GM12878 (cell line): Measurements from ENCODE around the gene GLRX2. TPM values are rescaled to one million over a fixed set of nuclear protein-coding genes. Genes with fewer than 3 reads are reported as not detected.

ENCODE experiments used
- BCLAF1 ChIP-seq: fragments of 450-650 bp; IDR thresholded peaks from 2 replicates; pipeline ENCODE4 v1.6.1; 2017; ENCODE audit warnings: antibody characterized with exemption, mild to moderate bottlenecking, moderate library complexity
- E2F4 ChIP-seq: IDR thresholded peaks from 2 replicates; pipeline ENCODE4 v1.6.1; 2012; ENCODE audit warnings: low read depth, low read length, improper control_type of control experiment
- HDGF ChIP-seq: fragments of 450-650 bp; IDR thresholded peaks from 2 replicates; pipeline ENCODE4 v1.6.1; 2016; ENCODE audit warnings: antibody characterized with exemption
- IKZF1 ChIP-seq: fragments of 450-650 bp; conservative IDR thresholded peaks from 2 replicates; pipeline ENCODE4 v1.6.1; 2017; ENCODE audit warnings: antibody characterized with exemption, mild to moderate bottlenecking
- NR2C2 ChIP-seq: IDR thresholded peaks from 2 replicates; pipeline ENCODE4 v1.6.1; 2011; ENCODE audit warnings: borderline replicate concordance, low read depth; ENCODE audit not compliant: control insufficient read depth, insufficient read length
- STAT1 ChIP-seq: fragments of 450-650 bp; conservative IDR thresholded peaks from 2 replicates; pipeline ENCODE4 v1.6.1; 2014; ENCODE audit warnings: antibody characterized with exemption, mild to moderate bottlenecking
- polyA plus RNA-seq, 11 experiments: library from polyadenylated mRNA; depleted of rRNA in 4 of 11; unstranded in 6 of 11; stranded (reverse) in 5 of 11; fragments of >200 nt; fragmentation: Nextera tagmentation in 4 of 11; fragmentation: Illumina TruSeq in 1 of 11; extraction: Ambion mirVana in 4 of 11; extraction: Trizol in 1 of 11; gene quantifications; 1 replicate in 1 of 11; 2 replicates in 10 of 11; pipeline versions ENCODE4 v1.2.1 to v1.2.3, GENCODE V29; 2011 to 2016; ENCODE audit warnings: inconsistent platforms in 2 of 11, missing spikeins in 2 of 11, low read depth in 1 of 11
- total RNA-seq, 4 experiments: library from RNA; depleted of rRNA in 3 of 4; stranded (reverse); fragments of >200 nt in 3 of 4; fragmentation: Illumina TruSeq in 1 of 4; extraction: Trizol in 1 of 4; gene quantifications; 2 replicates each; pipeline versions ENCODE4 v1.2.1 to v1.2.3, GENCODE V29; 2013 to 2021
- TF ChIP-seq, protein P1 (sequence below): fragments of 150-350 bp; IDR thresholded peaks from 2 replicates; pipeline ENCODE4 v1.6.1; 2016; ENCODE audit warnings: low read depth, low read length
- TF ChIP-seq, protein P2 (sequence below): IDR thresholded peaks from 2 replicates; pipeline ENCODE4 v1.6.1; 2011; ENCODE audit warnings: low read depth, low read length, improper control_type of control experiment, borderline replicate concordance

GLRX2 gene
- total and polyA plus RNA-seq, 10 of the 15 experiments (the other 5 are each of a cell fraction or from before 2014, with no cell fraction given) = 5.5 to 67.6 (median 16.6) TPM

GRCh38 chr1:193060406-193060805, 44.8 kb downstream of the GLRX2 start (continued):
- no peak for TF ChIP-seq BCLAF1
- TF ChIP-seq E2F4 = no peak
- no peak for TF ChIP-seq HDGF
- TF ChIP-seq, protein P1, sequence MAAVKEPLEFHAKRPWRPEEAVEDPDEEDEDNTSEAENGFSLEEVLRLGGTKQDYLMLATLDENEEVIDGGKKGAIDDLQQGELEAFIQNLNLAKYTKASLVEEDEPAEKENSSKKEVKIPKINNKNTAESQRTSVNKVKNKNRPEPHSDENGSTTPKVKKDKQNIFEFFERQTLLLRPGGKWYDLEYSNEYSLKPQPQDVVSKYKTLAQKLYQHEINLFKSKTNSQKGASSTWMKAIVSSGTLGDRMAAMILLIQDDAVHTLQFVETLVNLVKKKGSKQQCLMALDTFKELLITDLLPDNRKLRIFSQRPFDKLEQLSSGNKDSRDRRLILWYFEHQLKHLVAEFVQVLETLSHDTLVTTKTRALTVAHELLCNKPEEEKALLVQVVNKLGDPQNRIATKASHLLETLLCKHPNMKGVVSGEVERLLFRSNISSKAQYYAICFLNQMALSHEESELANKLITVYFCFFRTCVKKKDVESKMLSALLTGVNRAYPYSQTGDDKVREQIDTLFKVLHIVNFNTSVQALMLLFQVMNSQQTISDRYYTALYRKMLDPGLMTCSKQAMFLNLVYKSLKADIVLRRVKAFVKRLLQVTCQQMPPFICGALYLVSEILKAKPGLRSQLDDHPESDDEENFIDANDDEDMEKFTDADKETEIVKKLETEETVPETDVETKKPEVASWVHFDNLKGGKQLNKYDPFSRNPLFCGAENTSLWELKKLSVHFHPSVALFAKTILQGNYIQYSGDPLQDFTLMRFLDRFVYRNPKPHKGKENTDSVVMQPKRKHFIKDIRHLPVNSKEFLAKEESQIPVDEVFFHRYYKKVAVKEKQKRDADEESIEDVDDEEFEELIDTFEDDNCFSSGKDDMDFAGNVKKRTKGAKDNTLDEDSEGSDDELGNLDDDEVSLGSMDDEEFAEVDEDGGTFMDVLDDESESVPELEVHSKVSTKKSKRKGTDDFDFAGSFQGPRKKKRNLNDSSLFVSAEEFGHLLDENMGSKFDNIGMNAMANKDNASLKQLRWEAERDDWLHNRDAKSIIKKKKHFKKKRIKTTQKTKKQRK = no peak
- TF ChIP-seq STAT1 = no peak
- TF ChIP-seq, protein P2, sequence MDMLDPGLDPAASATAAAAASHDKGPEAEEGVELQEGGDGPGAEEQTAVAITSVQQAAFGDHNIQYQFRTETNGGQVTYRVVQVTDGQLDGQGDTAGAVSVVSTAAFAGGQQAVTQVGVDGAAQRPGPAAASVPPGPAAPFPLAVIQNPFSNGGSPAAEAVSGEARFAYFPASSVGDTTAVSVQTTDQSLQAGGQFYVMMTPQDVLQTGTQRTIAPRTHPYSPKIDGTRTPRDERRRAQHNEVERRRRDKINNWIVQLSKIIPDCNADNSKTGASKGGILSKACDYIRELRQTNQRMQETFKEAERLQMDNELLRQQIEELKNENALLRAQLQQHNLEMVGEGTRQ = no peak
- no peak for TF ChIP-seq IKZF1
- no peak for TF ChIP-seq NR2C2
